ENCODE measurements around the gene COG5.

- no peak for TF ChIP-seq POLR2A (IDR thresholded peaks at IDR 0.05)
- TF ChIP-seq, protein P1, sequence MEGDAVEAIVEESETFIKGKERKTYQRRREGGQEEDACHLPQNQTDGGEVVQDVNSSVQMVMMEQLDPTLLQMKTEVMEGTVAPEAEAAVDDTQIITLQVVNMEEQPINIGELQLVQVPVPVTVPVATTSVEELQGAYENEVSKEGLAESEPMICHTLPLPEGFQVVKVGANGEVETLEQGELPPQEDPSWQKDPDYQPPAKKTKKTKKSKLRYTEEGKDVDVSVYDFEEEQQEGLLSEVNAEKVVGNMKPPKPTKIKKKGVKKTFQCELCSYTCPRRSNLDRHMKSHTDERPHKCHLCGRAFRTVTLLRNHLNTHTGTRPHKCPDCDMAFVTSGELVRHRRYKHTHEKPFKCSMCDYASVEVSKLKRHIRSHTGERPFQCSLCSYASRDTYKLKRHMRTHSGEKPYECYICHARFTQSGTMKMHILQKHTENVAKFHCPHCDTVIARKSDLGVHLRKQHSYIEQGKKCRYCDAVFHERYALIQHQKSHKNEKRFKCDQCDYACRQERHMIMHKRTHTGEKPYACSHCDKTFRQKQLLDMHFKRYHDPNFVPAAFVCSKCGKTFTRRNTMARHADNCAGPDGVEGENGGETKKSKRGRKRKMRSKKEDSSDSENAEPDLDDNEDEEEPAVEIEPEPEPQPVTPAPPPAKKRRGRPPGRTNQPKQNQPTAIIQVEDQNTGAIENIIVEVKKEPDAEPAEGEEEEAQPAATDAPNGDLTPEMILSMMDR (IDR thresholded peaks at IDR 0.05): no peak
Measured at GRCh38 chr7:107292591-107292990, 271.1 kb downstream of the COG5 start.

Measured in right lobe of liver (tissue), 4 donors.